BJ (cell line): ENCODE data around the gene SETD7. TPM values are rescaled to one million over a fixed set of nuclear protein-coding genes. Genes with fewer than 3 reads are reported as not detected.
A peak's percentile ranks its signal among the peaks of the same experiment; 100 is the strongest.

Source experiments
- CTCF ChIA-PET: fragments of 350-600 bp; formaldehyde crosslinking; extraction: SDS; loops from one replicate; lab custom pipeline; 2021; ENCODE audit warnings: antibody characterized with exemption, inconsistent platforms; lab: Yijun Ruan, JAX
- POLR2A ChIA-PET: fragments of 300-600 bp; sonication (Branson Sonifier 250); formaldehyde crosslinking; extraction: SDS; loops from one replicate; lab custom pipeline; 2021; ENCODE audit warnings: antibody characterized with exemption; lab: Charles Lee
- DNase-seq: peaks from one replicate; pipeline ENCODE4 v3.0.0-alpha.2; 2011; ENCODE audit warnings: low read depth
- H3K27me3 ChIP-seq: 2 replicates; pipeline ENCODE4 v1.6.0; 2011; ENCODE audit warnings: low read length; ENCODE audit not compliant: control insufficient read depth, insufficient read depth
- H3K36me3 ChIP-seq: 2 replicates; pipeline ENCODE4 v1.5.1; 2011; ENCODE audit warnings: low read length; ENCODE audit not compliant: control insufficient read depth, insufficient read depth
- H3K4me3 ChIP-seq: 2 replicates; pipeline ENCODE4 v1.5.1; 2011; ENCODE audit warnings: low read depth, mild to moderate bottlenecking, control low read depth, low read length
- CTCF ChIP-seq: IDR thresholded peaks from 2 replicates; pipeline ENCODE4 v1.5.1; 2011; ENCODE audit warnings: low read depth, mild to moderate bottlenecking, control low read depth, inconsistent platforms, low read length, moderate library complexity; ENCODE audit not compliant: insufficient read depth
- polyA minus RNA-seq: library from RNA; depleted of rRNA, polyadenylated mRNA; stranded (reverse); fragments of >200 nt; gene quantifications from 2 replicates; pipeline ENCODE4 v1.2.3, GENCODE V29; 2011; rRNA and poly(A)+ RNA removed
- polyA plus RNA-seq: library from polyadenylated mRNA; depleted of rRNA; stranded (reverse); fragments of >200 nt; gene quantifications from 2 replicates; pipeline ENCODE4 v1.2.3, GENCODE V29; 2011; rRNA removed

Gene SETD7
- polyA plus RNA-seq: 14.5 and 24.2 TPM in 2 replicates
- 30.8 and 32.2 TPM in 2 replicates for polyA minus RNA-seq

- Histone ChIP-seq H3K36me3 (no peaks in the 10 kb centered on the region), H3K4me3 (peak within 1 kb of the TSS; percentile 90), H3K27me3 (peaks cover 19% of the 10 kb centered on the region)
- peak; percentile 18; the same call in 1 of the 2 replicates for TF ChIP-seq CTCF
- CTCF ChIA-PET: interaction anchor here (1.0 to 1.7 kb wide), 5 partner anchors 18 to 140 kb away, joined by 3 to 7 read pairs (median 3); no protein-coding TSS in a partner anchor
- POLR2A ChIA-PET: interaction anchor here (0.6 kb wide), 1 partner anchor 1773 kb away, joined by 4 read pairs; no protein-coding TSS in a partner anchor
- DNase-seq: no peak
These were observed at the start of gene SETD7 for GRCh38 chr4:139556071-139556723. SETD7 (minus strand) TSS chr4:139556219; CDS start chr4:139556137, 82 bp downstream.

GRCh38 chr4:139605516-139605915, 49.5 kb upstream of the SETD7 start:
- TF ChIP-seq CTCF: no peak
- no peak overlapping the region for H3K4me3 ChIP-seq
- no peaks in the 10 kb centered on the region for H3K27me3 ChIP-seq
- DNase-seq: no peak
- ChIA-PET CTCF (interaction anchor here (0.9 to 7.2 kb wide), 9 partner anchors 9 to 108 kb away, joined by 3 to 149 read pairs (median 8); no protein-coding TSS in a partner anchor), POLR2A (no interaction called here)
- no peaks in the 10 kb centered on the region for H3K36me3 ChIP-seq

- ChIA-PET POLR2A (no interaction called here), CTCF (interaction anchor here (0.7 to 7.2 kb wide), 36 partner anchors 10 to 984 kb away, joined by 3 to 149 read pairs (median 6); partner anchors contain the start of gene SETD7)
- Histone ChIP-seq H3K36me3 (no peaks in the 10 kb centered on the region), H3K4me3 (no peak overlapping the region), H3K27me3 (no peaks in the 10 kb centered on the region)
- peak; percentile 70 for TF ChIP-seq CTCF
- no peak for DNase-seq
These were observed 47.8 kb upstream of the SETD7 start for GRCh38 chr4:139603576-139604410.

- Histone ChIP-seq H3K4me3 (no peak overlapping the region), H3K27me3 (no peaks in the 10 kb centered on the region), H3K36me3 (no peaks in the 10 kb centered on the region)
- ChIA-PET CTCF (interaction anchor here (0.7 to 7.2 kb wide), 34 partner anchors 9 to 656 kb away, joined by 3 to 149 read pairs (median 6); partner anchors contain the start of gene MGST2), POLR2A (no interaction called here)
- TF ChIP-seq CTCF: no peak
- no peak for DNase-seq
These were observed 46.8 kb upstream of the SETD7 start for GRCh38 chr4:139602776-139603360.
